PC-3 (cell line): ENCODE data around the gene DHX58.

Experiments used
- EZH2 ChIP-seq: fragments of 300-600 bp; sonication (generic); IDR thresholded peaks from one replicate; pipeline ENCODE4 v1.6.1; 2017; ENCODE audit warnings: antibody characterized with exemption, mild to moderate bottlenecking, low read length; ENCODE audit not compliant: unreplicated experiment
- EZH2phosphoT487 ChIP-seq: fragments of 300-600 bp; sonication (generic); IDR thresholded peaks from 2 replicates; pipeline ENCODE4 v1.6.1; 2018; ENCODE audit warnings: mild to moderate bottlenecking, antibody characterized with exemption, low read length, borderline replicate concordance
- TF ChIP-seq, protein P1 (sequence below): fragments of 300-600 bp; sonication (generic); conservative IDR thresholded peaks from 2 replicates; pipeline ENCODE4 v1.5.1; 2017; ENCODE audit warnings: antibody characterized with exemption, low read depth, mild to moderate bottlenecking, low read length

DNA sequence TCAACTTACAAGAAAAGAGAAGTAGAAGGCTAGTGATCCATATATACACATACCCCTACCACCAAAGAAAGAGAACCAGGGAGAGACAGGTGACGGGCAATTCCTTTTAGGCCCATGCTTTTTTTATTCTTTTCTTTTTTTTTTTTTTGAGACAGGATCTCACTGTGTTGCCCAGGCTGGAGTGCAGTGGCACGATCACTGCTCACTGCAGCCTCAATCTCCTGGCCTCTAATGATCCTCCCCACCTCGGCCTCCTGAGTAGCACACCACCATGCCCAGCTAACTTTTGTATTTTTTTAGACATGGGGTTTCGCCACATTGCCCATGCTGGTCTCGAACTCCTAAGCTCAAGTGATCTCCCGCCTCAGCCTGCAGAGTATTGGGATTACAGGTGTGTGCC, 14.9 kb upstream of the DHX58 start:
- TF ChIP-seq EZH2phosphoT487 = no peak
- TF ChIP-seq, protein P1, sequence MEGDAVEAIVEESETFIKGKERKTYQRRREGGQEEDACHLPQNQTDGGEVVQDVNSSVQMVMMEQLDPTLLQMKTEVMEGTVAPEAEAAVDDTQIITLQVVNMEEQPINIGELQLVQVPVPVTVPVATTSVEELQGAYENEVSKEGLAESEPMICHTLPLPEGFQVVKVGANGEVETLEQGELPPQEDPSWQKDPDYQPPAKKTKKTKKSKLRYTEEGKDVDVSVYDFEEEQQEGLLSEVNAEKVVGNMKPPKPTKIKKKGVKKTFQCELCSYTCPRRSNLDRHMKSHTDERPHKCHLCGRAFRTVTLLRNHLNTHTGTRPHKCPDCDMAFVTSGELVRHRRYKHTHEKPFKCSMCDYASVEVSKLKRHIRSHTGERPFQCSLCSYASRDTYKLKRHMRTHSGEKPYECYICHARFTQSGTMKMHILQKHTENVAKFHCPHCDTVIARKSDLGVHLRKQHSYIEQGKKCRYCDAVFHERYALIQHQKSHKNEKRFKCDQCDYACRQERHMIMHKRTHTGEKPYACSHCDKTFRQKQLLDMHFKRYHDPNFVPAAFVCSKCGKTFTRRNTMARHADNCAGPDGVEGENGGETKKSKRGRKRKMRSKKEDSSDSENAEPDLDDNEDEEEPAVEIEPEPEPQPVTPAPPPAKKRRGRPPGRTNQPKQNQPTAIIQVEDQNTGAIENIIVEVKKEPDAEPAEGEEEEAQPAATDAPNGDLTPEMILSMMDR = no peak
- TF ChIP-seq EZH2 = no peak
